Fibroblast of the conjunctiva (primary cell): ENCODE measurements around the gene UBAC1.

ENCODE experiments used
- DNase-seq: peaks from one replicate; pipeline ENCODE4 v3.0.0-alpha.2; 2010; ENCODE audit warnings: low read depth

Gene UBAC1

DNA sequence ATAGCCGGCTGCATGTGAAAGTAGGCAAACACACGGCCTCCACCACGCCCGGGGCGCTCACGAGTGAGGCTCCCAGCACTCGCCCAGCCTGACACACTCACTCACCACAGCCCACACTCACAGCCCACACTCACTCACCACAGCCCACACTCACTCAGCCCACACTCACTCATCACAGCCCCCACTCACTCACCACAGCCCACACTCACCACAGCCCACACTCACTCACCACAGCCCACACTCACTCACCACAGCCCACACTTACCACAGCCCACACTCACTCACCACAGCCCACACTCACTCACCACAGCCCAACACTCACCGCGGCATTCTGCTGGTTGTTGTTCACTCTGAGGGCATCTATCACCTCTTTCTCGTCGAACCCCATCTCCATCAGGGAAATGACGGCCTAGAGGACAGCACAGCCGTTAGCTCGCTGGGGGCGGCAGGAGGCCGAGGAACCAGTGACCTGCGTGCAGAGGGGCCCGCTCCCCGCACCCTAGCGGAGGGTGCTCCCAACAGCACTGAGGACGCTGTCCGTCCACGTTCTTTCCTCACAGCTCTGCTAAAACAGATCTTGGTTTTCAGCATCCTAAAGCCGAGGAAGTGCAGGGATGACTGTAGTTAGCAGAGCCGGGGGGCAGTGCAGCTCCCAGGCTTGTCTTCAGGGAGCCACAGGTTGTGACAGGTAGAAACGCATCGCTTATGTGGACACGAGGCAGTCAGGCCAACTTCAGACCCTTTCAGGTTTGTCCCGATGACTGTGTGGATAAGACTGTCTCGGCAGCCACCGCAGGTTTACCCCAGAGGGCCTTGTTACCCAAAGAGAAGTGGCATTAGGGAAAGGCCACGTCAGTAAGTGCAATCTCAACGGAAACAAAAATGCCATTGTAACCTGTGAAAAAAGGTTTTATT, 21.6 kb downstream of the UBAC1 start:
- DNase-seq = no peak

DNA sequence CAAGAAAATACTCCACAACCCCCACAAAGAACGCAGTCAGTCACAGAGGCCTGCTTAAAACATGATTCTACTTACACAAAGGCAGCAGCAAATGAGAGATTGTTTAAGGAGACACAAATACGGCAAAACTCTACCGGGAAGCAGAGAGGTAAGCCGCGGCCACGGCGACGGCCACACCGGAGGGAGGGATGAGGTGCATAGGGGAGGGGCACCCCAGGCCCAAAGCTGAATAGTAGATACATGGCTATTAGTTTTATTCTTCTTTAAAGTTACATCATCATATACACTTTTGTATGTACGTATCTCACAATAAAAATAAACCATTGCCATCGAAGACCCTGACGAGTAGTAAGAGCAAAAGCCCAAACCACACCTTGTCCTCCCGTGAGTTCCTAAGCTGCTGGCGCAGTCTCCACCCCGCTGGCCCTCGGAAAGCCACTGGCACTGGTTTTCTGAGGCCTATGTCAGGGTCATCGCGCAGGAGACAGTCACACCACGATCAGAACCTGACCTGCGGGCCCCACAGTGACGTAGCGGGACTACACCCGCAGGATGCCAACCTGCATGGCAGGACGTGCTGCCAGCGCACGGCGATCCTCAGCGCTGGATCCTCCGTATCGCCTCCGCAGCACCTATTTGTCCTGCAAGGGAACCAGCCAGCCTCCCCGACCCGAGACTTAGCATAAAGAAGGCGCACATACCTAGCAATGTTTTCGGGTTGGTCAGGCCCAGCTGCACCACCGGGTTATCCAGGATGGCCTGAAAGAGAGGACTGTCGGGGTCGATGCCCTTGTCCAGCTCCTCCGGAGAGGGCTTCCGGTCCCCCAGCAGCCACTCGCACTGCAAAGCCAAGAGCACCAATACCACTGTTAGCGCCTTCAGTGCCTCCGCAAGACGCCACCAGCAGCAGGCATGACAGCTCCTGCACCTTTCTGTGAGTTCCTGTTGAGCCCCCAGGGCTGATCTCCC, 23.4 kb downstream of the UBAC1 start:
- no peak for DNase-seq

- DNase-seq = no peak
Measured at GRCh38 chr9:135933114-135933513, 28.1 kb downstream of the UBAC1 start.

DNA sequence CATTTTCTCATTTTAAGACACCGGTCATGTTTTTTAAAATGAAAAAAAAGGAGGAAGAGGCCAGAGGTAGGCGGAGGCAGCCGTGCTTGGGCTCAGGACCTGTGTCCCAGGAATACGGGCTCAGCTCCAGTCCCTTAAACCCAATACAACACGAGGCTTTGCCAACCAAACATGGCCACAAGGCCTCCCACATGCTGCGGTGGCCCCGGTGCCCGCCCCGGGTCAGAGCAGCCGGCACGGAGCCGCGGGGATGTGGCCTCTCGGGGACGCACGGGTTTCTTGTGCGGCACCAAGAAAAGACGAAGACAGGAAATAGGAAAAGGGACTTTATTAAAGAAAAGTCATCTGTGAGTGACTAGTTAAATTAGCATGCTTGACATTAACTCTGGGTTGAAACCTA, 28.5 kb downstream of the UBAC1 start:
- DNase-seq = no peak

DNA sequence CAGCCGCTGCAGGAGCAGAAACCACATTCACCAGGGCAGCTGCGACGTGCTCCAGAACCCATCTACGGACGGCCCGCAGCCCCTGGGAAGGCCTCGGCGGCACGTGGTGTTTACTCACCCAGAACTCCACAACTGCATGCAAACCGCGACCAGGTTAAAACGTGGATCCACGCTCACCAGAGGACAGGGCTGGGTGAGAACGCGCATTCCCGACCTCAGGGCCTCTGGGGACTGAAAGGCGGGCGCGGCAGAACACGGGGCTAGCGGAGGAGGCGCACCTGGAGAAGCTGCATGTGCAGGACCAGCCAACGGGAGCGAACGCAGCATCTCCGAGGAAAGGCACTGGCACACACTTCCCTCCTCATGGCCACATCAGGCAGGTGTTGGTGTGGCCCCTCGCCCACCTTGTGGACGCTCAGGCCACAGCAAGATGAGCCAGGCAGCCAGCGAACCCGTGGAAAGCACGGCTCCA, 29.8 kb downstream of the UBAC1 start:
- no peak for DNase-seq

DNA sequence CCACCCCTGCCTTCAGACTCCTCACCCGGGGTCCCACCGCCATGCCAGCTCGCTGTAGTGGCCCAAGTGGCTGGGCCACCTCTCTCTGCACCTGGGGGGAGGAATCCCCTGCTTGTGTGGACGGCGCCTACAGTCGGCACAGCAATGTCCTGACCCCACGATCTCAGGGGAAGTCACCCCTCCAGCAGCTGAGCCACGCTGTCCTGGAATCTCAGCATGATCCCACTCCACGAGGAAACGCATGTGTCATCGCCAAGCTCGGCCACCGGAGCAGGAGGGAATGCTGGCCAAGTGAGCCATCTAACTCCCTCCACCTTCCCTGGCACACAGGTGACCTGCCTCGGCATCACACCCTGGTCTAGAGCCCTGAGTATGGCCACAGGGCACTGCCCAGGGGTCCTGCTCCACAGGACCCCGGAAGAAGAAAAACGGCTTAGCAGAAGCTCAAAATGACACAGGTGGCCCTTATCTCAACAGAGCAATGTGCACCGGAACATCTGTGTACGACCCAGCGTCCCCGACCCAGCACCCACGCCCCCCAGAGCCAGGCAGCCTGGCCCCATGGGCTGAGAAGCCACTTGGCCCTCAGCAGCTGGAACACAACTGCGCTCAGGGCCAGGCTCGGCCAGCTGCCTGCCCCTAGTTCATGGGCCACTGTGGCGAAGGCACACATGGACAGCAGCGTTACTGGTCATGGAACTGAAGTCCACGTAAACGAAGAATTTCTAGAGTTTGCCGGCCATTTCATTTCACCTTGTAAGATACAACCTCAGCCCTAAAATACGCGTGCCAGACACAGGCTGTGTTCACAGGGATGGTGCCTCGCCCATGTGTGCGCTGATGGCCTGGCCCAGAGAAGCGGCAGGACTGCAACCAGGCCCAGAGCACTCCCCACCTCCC, 30.5 kb downstream of the UBAC1 start:
- DNase-seq = no peak

DNA sequence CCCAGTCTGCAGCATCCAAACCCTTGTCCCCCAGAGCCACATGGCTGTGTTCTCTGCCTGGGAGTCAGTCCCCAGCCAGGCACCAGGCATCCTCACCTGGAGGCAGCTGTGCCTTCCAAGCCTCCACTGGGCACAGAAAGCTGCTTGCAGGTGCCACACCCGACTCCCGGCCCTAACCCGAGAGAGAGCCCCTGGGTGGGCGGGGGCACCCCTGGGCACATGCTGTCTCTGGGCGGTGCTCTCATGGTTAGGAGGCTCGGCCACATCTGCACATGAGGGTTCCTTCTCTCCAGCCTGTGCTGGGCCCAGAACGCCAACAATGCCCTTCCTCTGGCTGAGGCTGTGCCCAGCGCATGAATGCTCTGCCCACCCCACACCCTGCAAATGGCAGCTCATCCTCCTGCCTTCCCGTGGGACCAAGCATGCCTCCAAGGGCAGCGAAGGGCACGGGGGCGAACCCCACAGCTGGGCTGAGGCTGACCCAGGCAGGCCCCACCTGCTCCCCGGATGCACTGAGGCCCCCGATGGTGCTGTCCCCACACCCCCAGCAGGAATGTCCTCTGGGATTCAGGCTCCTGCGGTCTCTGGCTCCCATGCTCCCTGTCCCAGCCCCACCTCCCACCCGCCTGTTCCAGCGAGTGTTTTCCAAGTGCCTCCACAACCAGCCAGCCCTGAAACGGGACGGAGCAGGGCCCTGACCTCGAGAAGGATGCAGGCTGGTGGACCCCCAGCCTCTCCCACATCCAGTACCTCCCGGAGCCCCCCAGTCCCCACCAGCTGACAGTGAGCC, 31.3 kb downstream of the UBAC1 start:
- no peak for DNase-seq

- DNase-seq = no peak
Measured at GRCh38 chr9:135928731-135929655, 32.2 kb downstream of the UBAC1 start.

DNA sequence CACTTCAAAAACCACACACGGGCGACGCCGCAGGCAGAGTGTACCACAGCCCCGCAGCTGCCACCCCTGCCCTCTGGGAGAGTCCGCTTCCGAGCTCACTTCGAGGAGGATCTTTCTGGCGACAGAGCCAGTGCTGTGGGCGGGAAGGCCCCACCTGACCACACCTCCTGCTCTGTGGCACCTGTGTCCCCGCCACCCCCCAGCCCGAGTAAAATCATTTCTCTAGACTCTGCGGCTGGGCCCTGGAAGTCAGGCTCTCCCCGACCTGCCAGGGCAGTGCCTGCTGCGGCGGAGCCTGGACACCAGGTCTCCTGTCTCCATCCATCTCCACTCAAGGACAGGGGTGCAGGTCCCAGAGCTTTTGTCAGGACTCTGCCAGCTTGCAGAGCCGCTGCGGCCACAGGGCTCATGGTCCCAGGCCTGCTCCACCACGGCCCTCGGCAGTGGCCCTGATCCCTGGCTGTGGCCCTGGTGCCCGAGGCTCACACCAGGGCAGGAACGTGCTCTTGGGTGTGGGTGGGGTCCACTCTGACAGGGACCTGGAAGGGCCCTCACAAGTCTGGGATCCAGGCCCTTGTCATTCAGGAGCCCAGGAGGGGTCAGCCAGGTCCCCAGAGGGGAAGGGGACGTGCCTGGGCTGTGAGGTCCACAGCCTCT, 33.0 kb downstream of the UBAC1 start:
- no peak for DNase-seq

DNA sequence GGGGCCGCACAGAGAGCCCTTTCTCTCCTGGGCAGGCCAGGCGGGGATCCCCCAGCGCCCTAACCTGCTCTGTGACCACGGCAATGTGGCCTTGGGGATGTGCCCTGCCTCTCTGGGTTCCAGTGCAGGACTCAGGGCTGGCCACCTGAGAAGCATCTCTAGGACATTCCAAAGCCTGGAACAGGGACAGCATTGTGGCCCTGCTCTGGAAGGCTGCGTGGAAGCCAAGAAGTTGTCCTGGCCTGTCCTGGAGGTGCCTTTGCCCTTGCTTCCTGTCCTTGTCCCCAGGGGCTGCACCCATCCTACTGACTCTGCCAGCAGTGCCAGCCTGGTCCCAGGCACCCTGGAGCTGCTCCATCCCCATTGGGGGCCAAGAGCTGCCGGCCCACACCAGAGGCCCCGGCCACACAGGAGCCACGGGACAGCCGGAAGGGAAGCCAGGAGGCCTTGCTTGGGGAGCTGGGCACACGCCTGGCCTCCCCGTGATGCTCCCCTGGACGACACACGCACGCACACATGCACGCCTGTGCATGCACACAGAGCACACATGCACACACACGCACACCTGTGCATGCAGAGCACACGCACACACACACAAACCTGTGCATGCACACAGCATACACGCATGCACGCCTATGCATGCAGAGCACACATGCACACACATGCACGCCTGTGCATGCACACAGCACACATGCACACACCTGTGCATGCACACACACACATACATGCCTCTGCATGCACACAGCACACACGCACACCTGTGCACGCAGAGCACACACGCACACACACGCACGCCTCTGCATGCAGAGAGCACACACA, 33.8 kb downstream of the UBAC1 start:
- no peak for DNase-seq

- peak; percentile 14 for DNase-seq
Measured at GRCh38 chr9:135926402-135927194, 34.6 kb downstream of the UBAC1 start.

- no peak for DNase-seq
Measured at GRCh38 chr9:135925496-135926133, 35.6 kb downstream of the UBAC1 start.

- no peak for DNase-seq
Measured at GRCh38 chr9:135924628-135925338, 36.4 kb downstream of the UBAC1 start.

- no peak for DNase-seq
Measured at GRCh38 chr9:135923508-135923907, 37.7 kb downstream of the UBAC1 start.

GRCh38 chr9:135921749-135922310, 39.3 kb downstream of the UBAC1 start:
- no peak for DNase-seq
